Smooth muscle cell of the pulmonary artery (primary cell): ENCODE results near the gene ZNF267. TPM values are rescaled to one million over a fixed set of nuclear protein-coding genes. Genes with fewer than 3 reads are reported as not detected.

Experiments used
- total RNA-seq: library from RNA; depleted of rRNA; stranded (reverse); fragments of >200 nt; gene quantifications from 2 replicates; pipeline ENCODE4 v1.2.3, GENCODE V29; 2014

Gene ZNF267
- 6.8 and 7.2 TPM in 2 replicates for total RNA-seq

GRCh38 chr16:31873556-31874365 is at the start of gene ZNF267:
ZNF267 (plus strand) TSS chr16:31873807; CDS start chr16:31873967, 160 bp downstream.

